Measurements from ENCODE around the gene COX7C. TPM values are rescaled to one million over a fixed set of nuclear protein-coding genes. Genes with fewer than 3 reads are reported as not detected.

Gene COX7C
- total and polyA plus RNA-seq, 2 experiments from 2014 or later: 842 to 4,717 TPM

DNA sequence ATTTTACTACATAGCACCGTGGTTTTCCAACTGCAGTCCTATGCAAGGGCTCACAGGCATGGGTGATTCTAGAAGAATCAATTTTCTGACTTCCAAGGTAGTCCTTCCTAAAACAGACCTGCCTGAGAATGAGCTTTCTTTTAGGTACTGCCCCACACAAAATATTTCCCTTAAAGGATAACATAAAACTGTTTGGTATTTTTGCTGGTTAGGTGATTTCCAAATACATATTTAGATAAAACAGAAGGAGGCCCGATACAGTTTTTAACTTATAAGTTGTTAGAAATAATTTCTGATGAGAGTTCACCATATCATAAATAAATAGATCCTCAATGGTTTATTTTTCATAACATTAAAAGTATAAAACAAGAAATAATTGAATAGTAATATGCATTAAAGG is 46.4 kb downstream of the COX7C start:
- H3K36me3 ChIP-seq (ENCODE audit: insufficient read depth): no peaks in the 10 kb centered on the region
- peaks cover 7% of the 10 kb centered on the region; the same call in 2 of the 3 replicates for H3K4me1 Mint-ChIP-seq
- H3K27me3 Mint-ChIP-seq (ENCODE audit: insufficient read depth, low read depth, poor library complexity): peaks cover 2% of the 10 kb centered on the region
- H3K79me2 ChIP-seq (replicated peaks; ENCODE audit: insufficient read depth): no peaks in the 10 kb centered on the region
- H3K4me3 Mint-ChIP-seq: no peak overlapping the region
- no peak overlapping the region for H3K4me2 ChIP-seq
- H4K20me1 ChIP-seq (replicated peaks; ENCODE audit: insufficient read depth): no peaks in the 10 kb centered on the region
- H3K36me3 Mint-ChIP-seq (ENCODE audit: low read depth): peaks cover 15% of the 10 kb centered on the region
- no peak for ATAC-seq
- H3K9me2 ChIP-seq (ENCODE audit: insufficient read depth): peaks cover 9% of the 10 kb centered on the region; the same call in 1 of the 2 replicates
- no peak for DNase-seq (ENCODE audit: low spot score)
- H3K4me3 ChIP-seq: no peak overlapping the region
- TF ChIP-seq, protein P1, sequence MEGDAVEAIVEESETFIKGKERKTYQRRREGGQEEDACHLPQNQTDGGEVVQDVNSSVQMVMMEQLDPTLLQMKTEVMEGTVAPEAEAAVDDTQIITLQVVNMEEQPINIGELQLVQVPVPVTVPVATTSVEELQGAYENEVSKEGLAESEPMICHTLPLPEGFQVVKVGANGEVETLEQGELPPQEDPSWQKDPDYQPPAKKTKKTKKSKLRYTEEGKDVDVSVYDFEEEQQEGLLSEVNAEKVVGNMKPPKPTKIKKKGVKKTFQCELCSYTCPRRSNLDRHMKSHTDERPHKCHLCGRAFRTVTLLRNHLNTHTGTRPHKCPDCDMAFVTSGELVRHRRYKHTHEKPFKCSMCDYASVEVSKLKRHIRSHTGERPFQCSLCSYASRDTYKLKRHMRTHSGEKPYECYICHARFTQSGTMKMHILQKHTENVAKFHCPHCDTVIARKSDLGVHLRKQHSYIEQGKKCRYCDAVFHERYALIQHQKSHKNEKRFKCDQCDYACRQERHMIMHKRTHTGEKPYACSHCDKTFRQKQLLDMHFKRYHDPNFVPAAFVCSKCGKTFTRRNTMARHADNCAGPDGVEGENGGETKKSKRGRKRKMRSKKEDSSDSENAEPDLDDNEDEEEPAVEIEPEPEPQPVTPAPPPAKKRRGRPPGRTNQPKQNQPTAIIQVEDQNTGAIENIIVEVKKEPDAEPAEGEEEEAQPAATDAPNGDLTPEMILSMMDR (conservative IDR thresholded peaks at IDR 0.05; ENCODE audit: low read depth in 2 of 2): no peak
- TF ChIP-seq EZH2phosphoT487 (IDR thresholded peaks at IDR 0.05; ENCODE audit: unreplicated experiment): no peak
- TF ChIP-seq ZNF331 (CRISPR knock-in tag; IDR thresholded peaks at IDR 0.05; ENCODE audit: low read depth): no peak
- TF ChIP-seq, protein P2, sequence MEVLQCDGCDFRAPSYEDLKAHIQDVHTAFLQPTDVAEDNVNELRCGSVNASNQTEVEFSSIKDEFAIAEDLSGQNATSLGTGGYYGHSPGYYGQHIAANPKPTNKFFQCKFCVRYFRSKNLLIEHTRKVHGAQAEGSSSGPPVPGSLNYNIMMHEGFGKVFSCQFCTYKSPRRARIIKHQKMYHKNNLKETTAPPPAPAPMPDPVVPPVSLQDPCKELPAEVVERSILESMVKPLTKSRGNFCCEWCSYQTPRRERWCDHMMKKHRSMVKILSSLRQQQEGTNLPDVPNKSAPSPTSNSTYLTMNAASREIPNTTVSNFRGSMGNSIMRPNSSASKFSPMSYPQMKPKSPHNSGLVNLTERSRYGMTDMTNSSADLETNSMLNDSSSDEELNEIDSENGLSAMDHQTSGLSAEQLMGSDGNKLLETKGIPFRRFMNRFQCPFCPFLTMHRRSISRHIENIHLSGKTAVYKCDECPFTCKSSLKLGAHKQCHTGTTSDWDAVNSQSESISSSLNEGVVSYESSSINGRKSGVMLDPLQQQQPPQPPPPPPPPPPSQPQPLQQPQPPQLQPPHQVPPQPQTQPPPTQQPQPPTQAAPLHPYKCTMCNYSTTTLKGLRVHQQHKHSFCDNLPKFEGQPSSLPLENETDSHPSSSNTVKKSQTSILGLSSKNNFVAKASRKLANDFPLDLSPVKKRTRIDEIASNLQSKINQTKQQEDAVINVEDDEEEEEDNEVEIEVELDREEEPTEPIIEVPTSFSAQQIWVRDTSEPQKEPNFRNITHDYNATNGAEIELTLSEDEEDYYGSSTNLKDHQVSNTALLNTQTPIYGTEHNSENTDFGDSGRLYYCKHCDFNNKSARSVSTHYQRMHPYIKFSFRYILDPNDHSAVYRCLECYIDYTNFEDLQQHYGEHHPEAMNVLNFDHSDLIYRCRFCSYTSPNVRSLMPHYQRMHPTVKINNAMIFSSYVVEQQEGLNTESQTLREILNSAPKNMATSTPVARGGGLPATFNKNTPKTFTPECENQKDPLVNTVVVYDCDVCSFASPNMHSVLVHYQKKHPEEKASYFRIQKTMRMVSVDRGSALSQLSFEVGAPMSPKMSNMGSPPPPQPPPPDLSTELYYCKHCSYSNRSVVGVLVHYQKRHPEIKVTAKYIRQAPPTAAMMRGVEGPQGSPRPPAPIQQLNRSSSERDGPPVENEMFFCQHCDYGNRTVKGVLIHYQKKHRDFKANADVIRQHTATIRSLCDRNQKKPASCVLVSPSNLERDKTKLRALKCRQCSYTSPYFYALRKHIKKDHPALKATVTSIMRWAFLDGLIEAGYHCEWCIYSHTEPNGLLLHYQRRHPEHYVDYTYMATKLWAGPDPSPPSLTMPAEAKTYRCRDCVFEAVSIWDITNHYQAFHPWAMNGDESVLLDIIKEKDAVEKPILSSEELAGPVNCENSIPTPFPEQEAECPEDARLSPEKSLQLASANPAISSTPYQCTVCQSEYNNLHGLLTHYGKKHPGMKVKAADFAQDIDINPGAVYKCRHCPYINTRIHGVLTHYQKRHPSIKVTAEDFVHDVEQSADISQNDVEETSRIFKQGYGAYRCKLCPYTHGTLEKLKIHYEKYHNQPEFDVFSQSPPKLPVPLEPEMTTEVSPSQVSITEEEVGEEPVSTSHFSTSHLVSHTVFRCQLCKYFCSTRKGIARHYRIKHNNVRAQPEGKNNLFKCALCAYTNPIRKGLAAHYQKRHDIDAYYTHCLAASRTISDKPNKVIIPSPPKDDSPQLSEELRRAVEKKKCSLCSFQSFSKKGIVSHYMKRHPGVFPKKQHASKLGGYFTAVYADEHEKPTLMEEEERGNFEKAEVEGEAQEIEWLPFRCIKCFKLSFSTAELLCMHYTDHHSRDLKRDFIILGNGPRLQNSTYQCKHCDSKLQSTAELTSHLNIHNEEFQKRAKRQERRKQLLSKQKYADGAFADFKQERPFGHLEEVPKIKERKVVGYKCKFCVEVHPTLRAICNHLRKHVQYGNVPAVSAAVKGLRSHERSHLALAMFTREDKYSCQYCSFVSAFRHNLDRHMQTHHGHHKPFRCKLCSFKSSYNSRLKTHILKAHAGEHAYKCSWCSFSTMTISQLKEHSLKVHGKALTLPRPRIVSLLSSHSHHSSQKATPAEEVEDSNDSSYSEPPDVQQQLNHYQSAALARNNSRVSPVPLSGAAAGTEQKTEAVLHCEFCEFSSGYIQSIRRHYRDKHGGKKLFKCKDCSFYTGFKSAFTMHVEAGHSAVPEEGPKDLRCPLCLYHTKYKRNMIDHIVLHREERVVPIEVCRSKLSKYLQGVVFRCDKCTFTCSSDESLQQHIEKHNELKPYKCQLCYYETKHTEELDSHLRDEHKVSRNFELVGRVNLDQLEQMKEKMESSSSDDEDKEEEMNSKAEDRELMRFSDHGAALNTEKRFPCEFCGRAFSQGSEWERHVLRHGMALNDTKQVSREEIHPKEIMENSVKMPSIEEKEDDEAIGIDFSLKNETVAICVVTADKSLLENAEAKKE (CRISPR knock-in tag; IDR thresholded peaks at IDR 0.05): no peak
- no peak for TF ChIP-seq STAT1 (IDR thresholded peaks at IDR 0.05; ENCODE audit: unreplicated experiment)
- no peak for TF ChIP-seq POLR2AphosphoS5 (IDR thresholded peaks at IDR 0.05; ENCODE audit: low read depth)
- no peak for TF ChIP-seq NANOG (IDR thresholded peaks at IDR 0.05; ENCODE audit: borderline replicate concordance)
- no peak for TF ChIP-seq JUNB (IDR thresholded peaks at IDR 0.05; ENCODE audit: unreplicated experiment)
- TF ChIP-seq EZH2 (IDR thresholded peaks at IDR 0.05; ENCODE audit: low read depth, unreplicated experiment): no peak
- TF ChIP-seq, protein P3, sequence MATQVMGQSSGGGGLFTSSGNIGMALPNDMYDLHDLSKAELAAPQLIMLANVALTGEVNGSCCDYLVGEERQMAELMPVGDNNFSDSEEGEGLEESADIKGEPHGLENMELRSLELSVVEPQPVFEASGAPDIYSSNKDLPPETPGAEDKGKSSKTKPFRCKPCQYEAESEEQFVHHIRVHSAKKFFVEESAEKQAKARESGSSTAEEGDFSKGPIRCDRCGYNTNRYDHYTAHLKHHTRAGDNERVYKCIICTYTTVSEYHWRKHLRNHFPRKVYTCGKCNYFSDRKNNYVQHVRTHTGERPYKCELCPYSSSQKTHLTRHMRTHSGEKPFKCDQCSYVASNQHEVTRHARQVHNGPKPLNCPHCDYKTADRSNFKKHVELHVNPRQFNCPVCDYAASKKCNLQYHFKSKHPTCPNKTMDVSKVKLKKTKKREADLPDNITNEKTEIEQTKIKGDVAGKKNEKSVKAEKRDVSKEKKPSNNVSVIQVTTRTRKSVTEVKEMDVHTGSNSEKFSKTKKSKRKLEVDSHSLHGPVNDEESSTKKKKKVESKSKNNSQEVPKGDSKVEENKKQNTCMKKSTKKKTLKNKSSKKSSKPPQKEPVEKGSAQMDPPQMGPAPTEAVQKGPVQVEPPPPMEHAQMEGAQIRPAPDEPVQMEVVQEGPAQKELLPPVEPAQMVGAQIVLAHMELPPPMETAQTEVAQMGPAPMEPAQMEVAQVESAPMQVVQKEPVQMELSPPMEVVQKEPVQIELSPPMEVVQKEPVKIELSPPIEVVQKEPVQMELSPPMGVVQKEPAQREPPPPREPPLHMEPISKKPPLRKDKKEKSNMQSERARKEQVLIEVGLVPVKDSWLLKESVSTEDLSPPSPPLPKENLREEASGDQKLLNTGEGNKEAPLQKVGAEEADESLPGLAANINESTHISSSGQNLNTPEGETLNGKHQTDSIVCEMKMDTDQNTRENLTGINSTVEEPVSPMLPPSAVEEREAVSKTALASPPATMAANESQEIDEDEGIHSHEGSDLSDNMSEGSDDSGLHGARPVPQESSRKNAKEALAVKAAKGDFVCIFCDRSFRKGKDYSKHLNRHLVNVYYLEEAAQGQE (IDR thresholded peaks at IDR 0.05; ENCODE audit: unreplicated experiment): no peak
- no peak for TF ChIP-seq CREB1 (CRISPR knock-in tag; IDR thresholded peaks at IDR 0.05; ENCODE audit: low read depth)
- TF ChIP-seq, protein P4, sequence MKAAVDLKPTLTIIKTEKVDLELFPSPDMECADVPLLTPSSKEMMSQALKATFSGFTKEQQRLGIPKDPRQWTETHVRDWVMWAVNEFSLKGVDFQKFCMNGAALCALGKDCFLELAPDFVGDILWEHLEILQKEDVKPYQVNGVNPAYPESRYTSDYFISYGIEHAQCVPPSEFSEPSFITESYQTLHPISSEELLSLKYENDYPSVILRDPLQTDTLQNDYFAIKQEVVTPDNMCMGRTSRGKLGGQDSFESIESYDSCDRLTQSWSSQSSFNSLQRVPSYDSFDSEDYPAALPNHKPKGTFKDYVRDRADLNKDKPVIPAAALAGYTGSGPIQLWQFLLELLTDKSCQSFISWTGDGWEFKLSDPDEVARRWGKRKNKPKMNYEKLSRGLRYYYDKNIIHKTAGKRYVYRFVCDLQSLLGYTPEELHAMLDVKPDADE (IDR thresholded peaks at IDR 0.05): no peak
- no peak for TF ChIP-seq ZNF114 (CRISPR knock-in tag; IDR thresholded peaks at IDR 0.05)
- H3K27me3 ChIP-seq (ENCODE audit: insufficient read depth): no peaks in the 10 kb centered on the region
- H3K27ac ChIP-seq (ENCODE audit: low read depth): no peak overlapping the region
- peak overlapping the region; percentile 35; the same call in 1 of the 2 replicates for H2AFZ ChIP-seq
- H3K4me1 ChIP-seq (ENCODE audit: insufficient read depth): peaks cover 13% of the 10 kb centered on the region
- H3K27ac Mint-ChIP-seq: no peak overlapping the region
- peaks cover 13% of the 10 kb centered on the region; the same call in 2 of the 3 replicates for H3K9me3 Mint-ChIP-seq
- H3F3A ChIP-seq (replicated peaks; ENCODE audit: low read depth): no peaks in the 10 kb centered on the region
